CD4-positive, CD25-positive, alpha-beta regulatory T cell (primary cell): ENCODE measurements around the gene PCAT6. TPM values are rescaled to one million over a fixed set of nuclear protein-coding genes. Genes with fewer than 3 reads are reported as not detected.

Source experiments
- polyA plus RNA-seq, 4 donors: library from polyadenylated mRNA; unstranded; fragments of 300-500 nt; fragmentation: Illumina TruSeq; gene quantifications; one replicate each; pipeline ENCODE4 v1.2.3, GENCODE V29; 2021
- total RNA-seq: library from RNA; stranded (reverse); gene quantifications from one replicate; pipeline ENCODE4 v1.2.3, GENCODE V29; 2022

PCAT6 gene
- total and polyA plus RNA-seq, 5 donors from 2014 or later = not detected

Other genes with a start within 250 kb of the PCAT6 start
- gene SYT2, start 100.5 kb upstream of the PCAT6 start, total RNA-seq = not detected
- under 1 TPM in 2 of 4 donors, not detected in 2; 0.05 TPM for gene SYT2, start 100.5 kb upstream of the PCAT6 start, polyA plus RNA-seq
- gene KDM5B, start 2.5 kb upstream of the PCAT6 start, total RNA-seq = 77.7 TPM
- 10 to 100 TPM; 13.7 to 16.9 (median 14.5) TPM for gene KDM5B, start 2.5 kb upstream of the PCAT6 start, polyA plus RNA-seq
- 13.0 TPM for gene RABIF, start 78.2 kb downstream of the PCAT6 start, total RNA-seq
- 10 to 100 TPM; 25.1 to 30.7 (median 28.0) TPM for gene RABIF, start 78.2 kb downstream of the PCAT6 start, polyA plus RNA-seq
- gene KLHL12, start 116.3 kb downstream of the PCAT6 start, total RNA-seq = 16.5 TPM
- 10 to 100 TPM; 19.2 to 27.7 (median 20.6) TPM for gene KLHL12, start 116.3 kb downstream of the PCAT6 start, polyA plus RNA-seq
- gene ADIPOR1, start 147.4 kb downstream of the PCAT6 start, total RNA-seq = 70.0 TPM
- gene ADIPOR1, start 147.4 kb downstream of the PCAT6 start, polyA plus RNA-seq = 100 to 1,000 TPM; 105 to 117 (median 107) TPM
- gene CYB5R1, start 156.3 kb downstream of the PCAT6 start, total RNA-seq = 36.1 TPM
- gene CYB5R1, start 156.3 kb downstream of the PCAT6 start, polyA plus RNA-seq = 10 to 100 TPM; 45.9 to 69.0 (median 55.9) TPM
- 130 TPM for gene TMEM183A, start 196.4 kb downstream of the PCAT6 start, total RNA-seq
- gene TMEM183A, start 196.4 kb downstream of the PCAT6 start, polyA plus RNA-seq = 10 to 100 TPM; 53.6 to 73.8 (median 62.0) TPM
- gene PPFIA4, start 215.5 kb downstream of the PCAT6 start, total RNA-seq = 0.96 TPM
- gene PPFIA4, start 215.5 kb downstream of the PCAT6 start, polyA plus RNA-seq = not detected